Karpas-422 (cell line): ENCODE measurements around the gene GNAO1. TPM values are rescaled to one million over a fixed set of nuclear protein-coding genes. Genes with fewer than 3 reads are reported as not detected.

ENCODE experiments used
- DNase-seq: peaks from one replicate; pipeline ENCODE4 v3.0.0-alpha.2; 2015
- H2AFZ ChIP-seq: fragments of 200-600 bp; sonication (generic); 2 replicates; pipeline ENCODE4 v1.6.1; 2014; ENCODE audit warnings: antibody characterized with exemption, low read length, mixed read lengths
- H3K27ac ChIP-seq: fragments of 200-600 bp; sonication (generic); 2 replicates; pipeline ENCODE4 v1.5.1; 2014; ENCODE audit warnings: mild to moderate bottlenecking, low read length, moderate library complexity
- H3K27me3 ChIP-seq: fragments of 200-600 bp; sonication (generic); 2 replicates; pipeline ENCODE4 v1.6.1; 2014; ENCODE audit warnings: low read length, mixed read lengths
- H3K36me3 ChIP-seq: fragments of 200-600 bp; sonication (generic); 2 replicates; pipeline ENCODE4 v1.6.1; 2014; ENCODE audit warnings: low read length, mixed read lengths; ENCODE audit not compliant: insufficient read depth
- H3K4me1 ChIP-seq: fragments of 200-600 bp; sonication (generic); 2 replicates; pipeline ENCODE4 v1.6.1; 2014; ENCODE audit warnings: mild to moderate bottlenecking, low read length, mixed read lengths
- H3K4me2 ChIP-seq: fragments of 200-600 bp; sonication (generic); 2 replicates; pipeline ENCODE4 v1.6.1; 2014; ENCODE audit warnings: low read length, low read depth, mild to moderate bottlenecking; ENCODE audit not compliant: poor library complexity, severe bottlenecking
- H3K4me3 ChIP-seq: fragments of 200-600 bp; sonication (generic); 2 replicates; pipeline ENCODE4 v1.5.1; 2014; ENCODE audit warnings: mild to moderate bottlenecking, antibody characterized with exemption, low read length, mixed read lengths
- H3K79me2 ChIP-seq: fragments of 200-600 bp; sonication (generic); 2 replicates; pipeline ENCODE4 v1.6.1; 2014; ENCODE audit warnings: mild to moderate bottlenecking, low read length, mixed read lengths
- H3K9ac ChIP-seq: fragments of 200-600 bp; sonication (generic); 2 replicates; pipeline ENCODE4 v1.6.0; 2014; ENCODE audit warnings: low read length
- H3K9me2 ChIP-seq: fragments of 200-600 bp; sonication (generic), shearing (Covaris generic); replicated peaks from 2 replicates; pipeline ENCODE4 v1.6.0; 2014; ENCODE audit warnings: mild to moderate bottlenecking, low read length, moderate library complexity; ENCODE audit not compliant: insufficient read depth
- H3K9me3 ChIP-seq: fragments of 300-700, 200-600 bp; sonication (generic); 2 replicates; pipeline ENCODE4 v1.6.1; 2014; ENCODE audit warnings: low read length, mixed read lengths
- H4K20me1 ChIP-seq: fragments of 200-600 bp; sonication (generic); 2 replicates; pipeline ENCODE4 v1.6.1; 2014; ENCODE audit warnings: mild to moderate bottlenecking, antibody characterized with exemption, low read length, low read depth; ENCODE audit not compliant: insufficient read depth
- total RNA-seq: library from RNA; depleted of rRNA; stranded (reverse); fragments of >200 nt; shearing (Covaris generic); gene quantifications from 2 replicates; pipeline ENCODE4 v1.2.3, GENCODE V29; 2014; ENCODE audit warnings: low replicate concordance

GNAO1 gene
- total RNA-seq, 1 experiment from 2014 or later = 2.3 TPM

DNA sequence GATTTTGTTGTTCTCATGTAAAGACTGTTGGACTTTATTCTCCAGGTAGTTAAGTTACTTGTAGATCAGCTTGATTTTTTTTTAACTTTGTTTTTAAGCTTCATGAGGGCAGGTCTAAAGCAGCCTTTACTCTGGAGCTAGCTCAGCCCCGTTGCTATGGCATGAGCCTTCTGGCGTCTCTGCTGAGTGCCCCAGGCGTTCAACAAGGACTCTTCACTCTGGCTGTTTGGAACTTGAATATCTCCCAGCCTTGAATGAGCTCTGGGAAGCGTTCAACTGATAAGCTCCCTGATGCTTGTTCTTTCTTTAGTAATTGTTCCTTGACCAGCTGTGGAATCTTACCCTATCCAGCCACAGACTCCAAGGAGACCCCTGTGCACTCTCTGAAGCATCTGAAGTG, 82.3 kb downstream of the GNAO1 start:
- Histone ChIP-seq H3K9ac (no peak overlapping the region), H3K4me3 (no peak overlapping the region), H2AFZ (no peak overlapping the region), H3K9me2 (no peaks in the 10 kb centered on the region), H3K79me2 (no peaks in the 10 kb centered on the region), H3K36me3 (no peaks in the 10 kb centered on the region), H3K4me1 (no peaks in the 10 kb centered on the region), H3K9me3 (no peaks in the 10 kb centered on the region), H4K20me1 (no peaks in the 10 kb centered on the region), H3K27me3 (0 out of 2 replicates have a peak, but pooled peaks cover 2% of the 10 kb centered on the region), H3K4me2 (no peak overlapping the region), H3K27ac (no peak overlapping the region)
- no peak for DNase-seq

- Histone ChIP-seq H3K9me3 (no peaks in the 10 kb centered on the region), H3K4me1 (no peaks in the 10 kb centered on the region), H3K27me3 (0 out of 2 replicates have a peak, but pooled peaks cover 2% of the 10 kb centered on the region)
Measured at GRCh38 chr16:56274369-56274768, 83.1 kb downstream of the GNAO1 start.

GRCh38 chr16:56275076-56275475, 83.8 kb downstream of the GNAO1 start:
- Histone ChIP-seq H3K36me3 (no peaks in the 10 kb centered on the region), H3K9ac (no peak overlapping the region), H3K4me2 (no peak overlapping the region), H4K20me1 (no peaks in the 10 kb centered on the region), H3K4me1 (no peaks in the 10 kb centered on the region), H3K4me3 (no peak overlapping the region), H3K79me2 (no peaks in the 10 kb centered on the region), H2AFZ (no peak overlapping the region), H3K9me3 (no peaks in the 10 kb centered on the region), H3K27ac (no peak overlapping the region), H3K9me2 (no peaks in the 10 kb centered on the region), H3K27me3 (0 out of 2 replicates have a peak, but pooled peaks cover 2% of the 10 kb centered on the region)
- DNase-seq = no peak

More at GRCh38 chr16:56274369-56274768, 83.1 kb downstream of the GNAO1 start:
- Histone ChIP-seq H3K36me3 (no peaks in the 10 kb centered on the region), H3K9ac (no peak overlapping the region), H3K27ac (no peak overlapping the region), H3K4me3 (no peak overlapping the region), H3K4me2 (no peak overlapping the region), H3K79me2 (no peaks in the 10 kb centered on the region), H2AFZ (no peak overlapping the region), H4K20me1 (no peaks in the 10 kb centered on the region), H3K9me2 (no peaks in the 10 kb centered on the region)
- DNase-seq = no peak

GRCh38 chr16:56275801-56276200, 84.5 kb downstream of the GNAO1 start:
- DNase-seq = no peak
- Histone ChIP-seq H3K4me2 (no peak overlapping the region), H3K36me3 (no peaks in the 10 kb centered on the region), H3K27ac (no peak overlapping the region), H3K79me2 (no peaks in the 10 kb centered on the region), H3K27me3 (0 out of 2 replicates have a peak, but pooled peaks cover 2% of the 10 kb centered on the region), H2AFZ (no peak overlapping the region), H3K4me1 (no peaks in the 10 kb centered on the region), H3K9me3 (no peaks in the 10 kb centered on the region), H3K9ac (no peak overlapping the region), H3K9me2 (no peaks in the 10 kb centered on the region), H4K20me1 (no peaks in the 10 kb centered on the region), H3K4me3 (no peak overlapping the region)

- H3K27ac ChIP-seq = no peak overlapping the region
- no peaks in the 10 kb centered on the region for H3K36me3 ChIP-seq
- no peak for DNase-seq
- H3K4me2 ChIP-seq = no peak overlapping the region
- H3K9ac ChIP-seq = no peak overlapping the region
- H4K20me1 ChIP-seq = no peaks in the 10 kb centered on the region
- H3K9me2 ChIP-seq = no peaks in the 10 kb centered on the region
- no peak overlapping the region for H2AFZ ChIP-seq
- H3K79me2 ChIP-seq = no peaks in the 10 kb centered on the region
- H3K27me3 ChIP-seq = 0 out of 2 replicates have a peak, but pooled peaks cover 2% of the 10 kb centered on the region
- no peaks in the 10 kb centered on the region for H3K9me3 ChIP-seq
- no peak overlapping the region for H3K4me3 ChIP-seq
- peaks cover 8% of the 10 kb centered on the region for H3K4me1 ChIP-seq
Measured at GRCh38 chr16:56277075-56277474, 85.8 kb downstream of the GNAO1 start.

DNA sequence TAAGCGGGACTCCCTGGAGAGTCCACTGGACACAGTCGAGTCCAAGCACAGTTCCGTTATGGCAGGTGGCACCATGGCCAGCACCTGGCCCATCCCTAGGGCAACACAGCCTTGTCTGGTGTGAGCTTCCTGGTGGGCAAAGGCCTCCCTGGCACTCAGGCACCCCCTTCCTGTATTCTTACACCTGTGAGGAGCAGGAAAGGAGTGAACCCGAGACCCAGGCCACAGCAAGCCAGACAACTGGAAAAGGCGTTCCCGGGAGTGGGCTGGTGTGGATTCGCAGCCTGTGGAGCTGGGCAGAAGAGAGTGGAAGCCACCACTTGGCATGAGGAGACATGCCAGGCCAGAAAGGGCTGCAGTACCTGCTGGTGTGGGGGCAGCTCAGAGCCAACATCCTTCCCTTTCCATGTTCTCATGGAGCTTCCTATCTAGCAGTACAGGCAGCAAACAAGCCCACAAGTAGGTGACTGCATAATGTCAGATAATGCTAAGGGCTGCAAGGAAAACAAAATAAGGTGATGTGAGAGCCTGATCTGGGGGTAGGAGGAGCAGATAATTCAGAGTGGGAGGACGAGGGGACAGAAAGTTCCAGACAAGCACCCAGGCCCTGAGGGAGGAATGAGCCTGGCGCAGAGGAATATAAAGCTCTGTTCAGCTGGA, 87.0 kb downstream of the GNAO1 start:
- Histone ChIP-seq H3K36me3 (no peaks in the 10 kb centered on the region), H2AFZ (no peak overlapping the region), H3K9me3 (no peaks in the 10 kb centered on the region), H3K9me2 (no peaks in the 10 kb centered on the region), H3K9ac (no peak overlapping the region), H3K79me2 (no peaks in the 10 kb centered on the region), H3K4me1 (peaks cover 21% of the 10 kb centered on the region), H3K27me3 (0 out of 2 replicates have a peak, but pooled peaks cover 2% of the 10 kb centered on the region), H4K20me1 (no peaks in the 10 kb centered on the region), H3K4me2 (no peak overlapping the region), H3K27ac (no peak overlapping the region), H3K4me3 (no peak overlapping the region)
- no peak for DNase-seq

DNA sequence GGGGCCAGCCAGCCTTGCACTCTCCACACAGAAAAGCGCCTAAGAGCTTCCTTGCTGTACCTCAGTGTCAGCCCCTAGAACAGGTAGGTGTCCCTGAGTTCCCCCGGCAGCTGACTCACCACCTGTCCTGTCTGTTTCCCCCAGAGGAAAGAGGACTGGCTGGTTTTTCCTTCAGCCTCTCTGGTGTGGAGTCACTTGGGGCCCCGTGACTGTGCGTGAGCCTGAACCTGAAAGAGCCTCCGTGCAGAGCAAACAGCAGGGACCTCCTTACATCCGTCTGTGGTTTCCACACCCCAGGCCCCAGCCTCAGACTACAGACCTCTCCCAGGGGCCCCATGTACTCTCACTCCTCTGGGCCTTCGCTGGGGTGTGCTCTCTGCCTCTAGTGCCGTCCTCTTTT, 87.8 kb downstream of the GNAO1 start:
- H3K27ac ChIP-seq = no peak overlapping the region
- no peaks in the 10 kb centered on the region for H3K36me3 ChIP-seq
- no peak overlapping the region for H3K9ac ChIP-seq
- no peak for DNase-seq
- no peak overlapping the region for H3K4me3 ChIP-seq
- no peaks in the 10 kb centered on the region for H3K9me3 ChIP-seq
- H3K4me2 ChIP-seq = no peak overlapping the region
- H3K9me2 ChIP-seq = no peaks in the 10 kb centered on the region
- H3K4me1 ChIP-seq = peaks cover 28% of the 10 kb centered on the region
- no peaks in the 10 kb centered on the region for H4K20me1 ChIP-seq
- 0 out of 2 replicates have a peak, but pooled peaks cover 2% of the 10 kb centered on the region for H3K27me3 ChIP-seq
- no peaks in the 10 kb centered on the region for H3K79me2 ChIP-seq
- H2AFZ ChIP-seq = no peak overlapping the region

DNA sequence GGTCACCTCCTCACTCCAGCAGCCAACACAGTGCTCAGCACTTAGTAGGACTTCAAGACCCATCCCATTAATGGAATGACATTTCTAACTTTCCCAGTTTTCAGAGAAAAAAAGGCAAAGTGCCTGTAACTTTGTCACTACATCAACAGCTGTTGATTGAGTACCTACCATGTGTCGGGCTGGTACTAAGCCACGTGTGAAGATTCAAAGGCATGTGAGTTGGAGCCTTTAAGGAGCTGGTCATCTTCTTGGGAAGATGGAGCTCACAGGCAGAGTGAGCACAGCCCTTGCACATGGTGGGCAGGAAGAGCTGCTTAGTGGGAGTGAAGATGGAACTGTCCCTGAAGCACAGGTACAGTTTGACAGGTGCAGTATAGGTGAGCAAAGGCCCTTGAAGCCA, 88.6 kb downstream of the GNAO1 start:
- no peaks in the 10 kb centered on the region for H3K36me3 ChIP-seq

More for the DNA sequence above, 88.6 kb downstream of the GNAO1 start:
- H3K9ac ChIP-seq = no peak overlapping the region
- no peaks in the 10 kb centered on the region for H3K9me2 ChIP-seq
- H3K4me2 ChIP-seq = no peak overlapping the region
- no peaks in the 10 kb centered on the region for H3K79me2 ChIP-seq
- H3K27ac ChIP-seq = no peak overlapping the region
- peaks cover 28% of the 10 kb centered on the region for H3K4me1 ChIP-seq
- no peaks in the 10 kb centered on the region for H3K9me3 ChIP-seq
- H4K20me1 ChIP-seq = no peaks in the 10 kb centered on the region
- no peak for DNase-seq
- H2AFZ ChIP-seq = no peak overlapping the region
- H3K4me3 ChIP-seq = no peak overlapping the region
- 0 out of 2 replicates have a peak, but pooled peaks cover 2% of the 10 kb centered on the region for H3K27me3 ChIP-seq
